KMS-11 (cell line): ENCODE data around the gene ATP2A3.

Experiments
- H2AFZ ChIP-seq: fragments of 200-600 bp; sonication (generic); 2 replicates; pipeline ENCODE4 v1.6.1; 2016; ENCODE audit warnings: antibody characterized with exemption, mixed run types, low read depth
- H3K27ac ChIP-seq: fragments of 200-600 bp; sonication (generic); 2 replicates; pipeline ENCODE4 v1.6.1; 2016; ENCODE audit warnings: mild to moderate bottlenecking, mixed run types
- H3K27me3 ChIP-seq: fragments of 200-600 bp; sonication (generic); 2 replicates; pipeline ENCODE4 v1.6.1; 2017; ENCODE audit warnings: mild to moderate bottlenecking, low read depth, mixed run types, moderate library complexity; ENCODE audit not compliant: insufficient read depth
- H3K36me3 ChIP-seq: fragments of 200-600 bp; sonication (generic); 2 replicates; pipeline ENCODE4 v1.6.1; 2017; ENCODE audit warnings: mild to moderate bottlenecking, mixed run types; ENCODE audit not compliant: insufficient read depth
- H3K4me1 ChIP-seq: fragments of 200-600 bp; sonication (generic); 2 replicates; pipeline ENCODE4 v1.6.1; 2016; ENCODE audit warnings: mild to moderate bottlenecking, low read depth, mixed run types; ENCODE audit not compliant: poor library complexity, severe bottlenecking
- H3K4me2 ChIP-seq: fragments of 200-600 bp; sonication (generic); 2 replicates; pipeline ENCODE4 v1.7.0; 2016; ENCODE audit warnings: mild to moderate bottlenecking, mixed run types
- H3K4me3 ChIP-seq: fragments of 200-600 bp; sonication (generic); IDR thresholded peaks from 2 replicates; pipeline ENCODE4 v1.6.1; 2017; ENCODE audit warnings: low read depth, low read length, mixed read lengths; ENCODE audit not compliant: insufficient read depth
- H3K79me2 ChIP-seq: fragments of 200-600 bp; sonication (generic); 2 replicates; pipeline ENCODE4 v1.6.1; 2016; ENCODE audit warnings: low read depth, mixed run types; ENCODE audit not compliant: insufficient read depth
- H3K9ac ChIP-seq: fragments of 200-600 bp; sonication (generic); 2 replicates; pipeline ENCODE4 v1.6.1; 2016; ENCODE audit warnings: mild to moderate bottlenecking, mixed run types
- H4K20me1 ChIP-seq: fragments of 200-600 bp; sonication (generic); 2 replicates; pipeline ENCODE4 v1.6.1; 2016; ENCODE audit warnings: mild to moderate bottlenecking, mixed run types; ENCODE audit not compliant: insufficient read depth
- CTCF ChIP-seq: fragments of 200-600 bp; sonication (generic); conservative IDR thresholded peaks from 2 replicates; pipeline ENCODE4 v1.6.1; 2017; ENCODE audit warnings: low read depth, mild to moderate bottlenecking, antibody characterized with exemption, low read length, moderate library complexity, mixed read lengths

ATP2A3 gene

GRCh38 chr17:3954976-3955672 lies 9.1 kb downstream of the ATP2A3 start:
- no peak overlapping the region for H3K4me2 ChIP-seq
- H4K20me1 ChIP-seq = no peaks in the 10 kb centered on the region
- no peak for TF ChIP-seq CTCF
- peaks cover 11% of the 10 kb centered on the region for H3K4me1 ChIP-seq
- H3K36me3 ChIP-seq = no peaks in the 10 kb centered on the region
- H3K4me3 ChIP-seq = no peak overlapping the region
- H3K27ac ChIP-seq = no peak overlapping the region
- peaks cover 11% of the 10 kb centered on the region; the same call in 1 of the 2 replicates for H3K79me2 ChIP-seq
- H2AFZ ChIP-seq = no peak overlapping the region
- H3K27me3 ChIP-seq = no peaks in the 10 kb centered on the region
- H3K9ac ChIP-seq = no peak overlapping the region

- H3K4me3 ChIP-seq = no peak overlapping the region
- H4K20me1 ChIP-seq = no peaks in the 10 kb centered on the region
- no peak overlapping the region for H2AFZ ChIP-seq
- no peak overlapping the region for H3K4me2 ChIP-seq
- no peak overlapping the region for H3K27ac ChIP-seq
- H3K9ac ChIP-seq = no peak overlapping the region
- peaks cover 1% of the 10 kb centered on the region; the same call in 1 of the 2 replicates for H3K79me2 ChIP-seq
- peaks cover under 1% of the 10 kb centered on the region for H3K4me1 ChIP-seq
- TF ChIP-seq CTCF = no peak
- H3K27me3 ChIP-seq = no peaks in the 10 kb centered on the region
- no peaks in the 10 kb centered on the region for H3K36me3 ChIP-seq
Measured at GRCh38 chr17:3954086-3954485, 10.2 kb downstream of the ATP2A3 start.

- Histone ChIP-seq H4K20me1 (no peaks in the 10 kb centered on the region), H3K79me2 (no peaks in the 10 kb centered on the region), H3K4me1 (no peaks in the 10 kb centered on the region), H2AFZ (no peak overlapping the region), H3K27me3 (no peaks in the 10 kb centered on the region), H3K36me3 (no peaks in the 10 kb centered on the region), H3K4me2 (no peak overlapping the region), H3K4me3 (no peak overlapping the region), H3K9ac (no peak overlapping the region), H3K27ac (no peak overlapping the region)
- TF ChIP-seq CTCF = no peak
Measured at GRCh38 chr17:3953542-3953941, 10.7 kb downstream of the ATP2A3 start.

- TF ChIP-seq CTCF = no peak
- Histone ChIP-seq H2AFZ (no peak overlapping the region), H3K79me2 (no peaks in the 10 kb centered on the region), H3K4me3 (no peak overlapping the region), H3K9ac (no peak overlapping the region), H3K27ac (no peak overlapping the region), H3K4me1 (no peaks in the 10 kb centered on the region), H4K20me1 (no peaks in the 10 kb centered on the region), H3K36me3 (no peaks in the 10 kb centered on the region), H3K27me3 (no peaks in the 10 kb centered on the region), H3K4me2 (no peak overlapping the region)
Measured at GRCh38 chr17:3952186-3952585, 12.1 kb downstream of the ATP2A3 start.
